Parathyroid adenoma (tissue), 2 donors: ENCODE data around the gene TTC39A.

Experiments used
- H2AFZ ChIP-seq: fragments of 300-600 bp; sonication (generic); one replicate; pipeline ENCODE4 v1.7.0; 2017; ENCODE audit warnings: antibody characterized with exemption, mild to moderate bottlenecking
- H3K27ac ChIP-seq: fragments of 300-600 bp; sonication (generic); one replicate; pipeline ENCODE4 v1.7.0; 2017
- H3K27me3 ChIP-seq: fragments of 300-600 bp; sonication (generic); one replicate; pipeline ENCODE4 v1.7.0; 2017; ENCODE audit warnings: low read length; ENCODE audit not compliant: control insufficient read depth, insufficient read depth
- H3K36me3 ChIP-seq: fragments of 300-600 bp; sonication (generic); one replicate; pipeline ENCODE4 v1.7.0; 2017; ENCODE audit warnings: low read length; ENCODE audit not compliant: control insufficient read depth, insufficient read depth
- H3K4me1 ChIP-seq: fragments of 300-600 bp; sonication (generic); one replicate; pipeline ENCODE4 v1.7.0; 2017; ENCODE audit warnings: control low read depth
- H3K4me2 ChIP-seq: fragments of 300-600 bp; sonication (generic); one replicate; pipeline ENCODE4 v1.7.0; 2017; ENCODE audit warnings: low read length
- H3K4me3 ChIP-seq: fragments of 300-600 bp; sonication (generic); one replicate; pipeline ENCODE4 v1.7.0; 2017; ENCODE audit warnings: low read depth, low read length
- H3K79me2 ChIP-seq: fragments of 300-600 bp; sonication (generic); one replicate; pipeline ENCODE4 v1.7.0; 2017; ENCODE audit warnings: control low read depth
- H3K9ac ChIP-seq: fragments of 300-600 bp; sonication (generic); one replicate; pipeline ENCODE4 v1.7.0; 2017; ENCODE audit warnings: mild to moderate bottlenecking
- H3K9me3 ChIP-seq: fragments of 300-600 bp; sonication (generic); one replicate; pipeline ENCODE4 v1.7.0; 2017; ENCODE audit warnings: low read length; ENCODE audit not compliant: control insufficient read depth
- CTCF ChIP-seq: fragments of 300-600 bp; sonication (generic); IDR thresholded peaks from one replicate; pipeline ENCODE4 v1.7.0; 2017; ENCODE audit warnings: antibody characterized with exemption, mild to moderate bottlenecking
- donor health status: primary hyperparathyroidism.

The TTC39A gene

GRCh38 chr1:51301844-51302162 is 28.6 kb downstream of the TTC39A start:
- Histone ChIP-seq H3K9ac (no peak overlapping the region), H3K9me3 (no peaks in the 10 kb centered on the region), H3K27me3 (no peaks in the 10 kb centered on the region), H3K36me3 (no peaks in the 10 kb centered on the region), H3K27ac (no peak overlapping the region), H3K79me2 (no peaks in the 10 kb centered on the region), H3K4me3 (no peak overlapping the region), H3K4me1 (no peaks in the 10 kb centered on the region), H3K4me2 (no peak overlapping the region), H2AFZ (no peak overlapping the region)
- TF ChIP-seq CTCF: no peak

DNA sequence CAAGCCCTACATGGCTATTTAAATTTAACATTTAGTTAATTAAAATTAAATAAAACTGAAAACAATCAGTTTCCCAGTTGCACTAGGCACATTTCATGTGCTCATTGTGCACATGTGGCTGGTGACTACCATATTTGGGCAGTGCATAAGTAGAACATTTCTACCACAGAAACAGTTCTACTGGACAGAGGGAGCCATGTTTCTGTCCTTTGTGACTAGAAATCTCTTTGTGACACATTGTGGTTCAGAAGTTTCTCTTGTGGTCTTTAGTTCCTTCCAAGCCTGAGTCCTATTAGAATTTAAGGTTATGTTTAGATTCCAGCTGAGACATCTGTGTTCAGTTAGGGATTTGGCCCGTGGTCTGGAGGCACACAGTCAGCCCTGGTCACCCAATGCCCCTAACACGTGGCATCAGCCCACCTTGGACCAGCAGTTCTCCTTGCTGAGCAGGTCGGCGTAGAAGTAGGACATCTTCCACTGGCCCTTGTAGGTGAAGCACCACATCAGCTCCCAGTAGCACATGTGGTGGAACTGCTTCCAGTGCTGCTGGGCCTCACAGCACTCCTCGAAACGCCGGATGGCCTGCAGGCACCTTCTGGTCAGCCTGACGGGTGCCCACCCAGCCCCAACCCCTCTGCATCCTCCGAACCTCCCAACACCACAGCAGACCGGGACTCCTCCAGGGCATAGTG is 29.1 kb downstream of the TTC39A start:
- no peak overlapping the region for H2AFZ ChIP-seq
- no peak overlapping the region for H3K9ac ChIP-seq
- no peaks in the 10 kb centered on the region for H3K4me1 ChIP-seq
- TF ChIP-seq CTCF: no peak
- H3K36me3 ChIP-seq: no peaks in the 10 kb centered on the region
- no peak overlapping the region for H3K4me3 ChIP-seq
- H3K79me2 ChIP-seq: no peaks in the 10 kb centered on the region
- H3K4me2 ChIP-seq: no peak overlapping the region
- H3K27ac ChIP-seq: no peak overlapping the region
- H3K9me3 ChIP-seq: no peaks in the 10 kb centered on the region
- no peaks in the 10 kb centered on the region for H3K27me3 ChIP-seq

- Histone ChIP-seq H3K9me3 (no peaks in the 10 kb centered on the region), H2AFZ (no peak overlapping the region), H3K27me3 (no peaks in the 10 kb centered on the region), H3K27ac (no peak overlapping the region), H3K9ac (no peak overlapping the region), H3K79me2 (no peaks in the 10 kb centered on the region), H3K4me2 (no peak overlapping the region), H3K4me3 (no peak overlapping the region), H3K4me1 (no peaks in the 10 kb centered on the region), H3K36me3 (no peaks in the 10 kb centered on the region)
- no peak for TF ChIP-seq CTCF
These were observed 30.2 kb downstream of the TTC39A start for GRCh38 chr1:51299981-51300670.

GRCh38 chr1:51299185-51299885 is 31.0 kb downstream of the TTC39A start:
- H3K4me1 ChIP-seq: no peaks in the 10 kb centered on the region
- H2AFZ ChIP-seq: no peak overlapping the region

More at GRCh38 chr1:51299185-51299885, 31.0 kb downstream of the TTC39A start:
- H3K27me3 ChIP-seq: no peaks in the 10 kb centered on the region
- H3K27ac ChIP-seq: no peak overlapping the region
- H3K9me3 ChIP-seq: no peaks in the 10 kb centered on the region
- no peak overlapping the region for H3K4me2 ChIP-seq
- no peaks in the 10 kb centered on the region for H3K79me2 ChIP-seq
- H3K4me3 ChIP-seq: no peak overlapping the region
- no peaks in the 10 kb centered on the region for H3K36me3 ChIP-seq
- no peak for TF ChIP-seq CTCF
- no peak overlapping the region for H3K9ac ChIP-seq
